Endometrial microvascular endothelial cells (primary cell): ENCODE data around the gene SLC38A3. TPM values are rescaled to one million over a fixed set of nuclear protein-coding genes. Genes with fewer than 3 reads are reported as not detected.

Experiments
- in situ Hi-C: cut with HindIII; loops from 2 replicates; pipeline ENCODE4 v1.10.0; 2017; ENCODE audit warnings: low sequenced_read_pairs, low pct_unique_long_range_greater_than_20kb; ENCODE audit errors: inconsistent ontology term
- total RNA-seq: library from RNA; depleted of rRNA; stranded (reverse); fragments of >200 nt; gene quantifications from one replicate; pipeline ENCODE4 v1.2.3, GENCODE V29; 2015; ENCODE audit errors: inconsistent ontology term

The SLC38A3 gene
- total RNA-seq, 1 donor from 2014 or later: not detected

DNA sequence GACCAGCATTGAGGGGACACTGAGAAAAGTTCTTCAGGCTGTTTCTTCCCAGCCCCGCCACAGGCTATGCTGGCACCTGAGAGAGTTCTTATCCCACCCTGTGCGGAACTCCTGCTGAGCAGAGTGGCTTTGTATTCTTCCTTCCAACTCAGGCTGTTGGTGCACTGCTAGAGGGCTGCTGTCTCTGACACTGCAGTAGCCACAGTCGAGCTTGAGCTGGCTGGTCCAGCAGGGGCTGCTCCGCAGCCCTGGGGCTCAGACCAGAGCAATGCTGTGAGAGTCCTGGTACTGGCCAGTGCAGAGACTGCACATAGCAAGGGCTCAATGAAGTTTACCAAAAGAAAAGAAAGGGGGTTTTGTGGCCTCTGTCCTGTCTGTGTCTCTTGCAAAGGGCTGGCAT lies 34.6 kb downstream of the SLC38A3 start:
- in situ Hi-C loops: loop anchor here (10.0 kb wide), 1 partner anchor 95 kb away; no protein-coding TSS in a partner anchor

DNA sequence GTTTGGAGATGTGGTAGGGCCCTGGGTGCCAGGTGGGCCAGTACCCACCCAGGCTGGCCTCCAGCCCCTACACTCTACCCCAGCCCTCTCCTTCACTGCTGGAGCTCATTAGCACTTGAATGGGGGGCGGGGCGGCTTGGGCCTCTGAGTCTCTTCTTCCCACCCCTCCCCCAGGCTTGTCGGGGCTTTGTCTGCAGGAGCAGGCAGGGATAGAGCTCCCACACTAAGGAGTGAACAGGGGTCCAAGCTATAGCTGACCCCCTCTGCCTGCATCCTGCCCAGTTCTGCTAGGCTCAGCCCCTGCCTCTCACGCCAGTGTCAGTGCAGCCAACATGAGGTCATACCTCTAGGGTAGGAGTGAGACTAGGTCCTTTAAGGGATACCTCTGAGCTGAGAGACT lies 36.1 kb downstream of the SLC38A3 start:
- in situ Hi-C loops: loop anchor here (10.0 kb wide), 1 partner anchor 94 kb away; no protein-coding TSS in a partner anchor

DNA sequence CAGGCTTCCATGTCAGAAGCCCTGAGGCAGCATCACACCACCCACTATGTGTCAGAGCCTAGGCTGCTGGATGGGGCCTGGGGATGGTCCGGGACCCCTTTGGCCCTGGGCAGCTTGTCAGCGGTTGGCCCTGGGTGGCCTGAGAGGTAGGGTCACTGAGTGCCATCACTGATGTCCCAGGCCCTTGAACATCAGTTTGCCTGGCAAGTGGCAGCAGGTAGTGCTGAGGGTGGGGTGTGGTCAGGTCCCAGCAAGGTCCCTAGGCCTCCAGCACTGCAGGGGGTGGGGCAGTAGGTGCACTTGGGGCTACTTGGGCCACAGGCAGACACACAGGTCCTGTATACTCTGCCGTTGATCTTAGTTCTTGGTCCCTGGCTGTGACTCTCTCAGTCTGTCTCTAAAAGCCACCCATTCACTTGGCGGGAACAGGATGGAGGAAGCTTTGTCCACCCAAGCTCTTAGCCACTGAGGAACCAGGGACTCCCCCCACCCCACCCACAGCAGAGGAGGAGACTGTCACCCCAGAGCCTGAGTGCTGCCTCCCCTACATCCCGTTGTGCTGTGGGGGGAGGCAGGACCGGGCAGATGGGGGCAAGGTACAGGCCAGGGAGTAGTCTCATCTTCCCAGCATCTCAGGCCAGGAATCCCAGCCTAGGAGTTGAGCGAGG lies 36.8 kb downstream of the SLC38A3 start:
- in situ Hi-C loops: loop anchor here (10.0 kb wide), 1 partner anchor 93 kb away; no protein-coding TSS in a partner anchor

DNA sequence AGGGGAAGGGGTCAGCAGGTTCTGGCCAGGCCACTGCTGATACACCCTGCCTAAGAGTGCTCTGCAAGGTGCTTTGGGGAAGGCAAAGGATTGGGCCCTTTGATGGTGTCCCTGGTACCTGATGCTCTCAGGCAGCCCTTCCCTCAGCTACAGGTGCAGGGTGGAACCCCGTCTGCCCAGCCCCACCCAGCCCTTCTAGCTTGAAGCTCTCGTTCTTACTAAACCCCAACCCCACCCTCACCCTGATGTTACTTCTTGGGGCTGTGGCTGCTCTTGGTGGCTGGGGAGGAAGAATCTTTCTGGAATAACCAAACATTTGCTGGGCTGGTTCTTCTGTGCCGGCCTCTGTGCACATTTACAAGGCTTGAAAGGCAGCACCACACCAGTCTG lies 37.3 kb downstream of the SLC38A3 start:
- in situ Hi-C loops: loop anchor here (10.0 kb wide), 1 partner anchor 92 kb away; no protein-coding TSS in a partner anchor

DNA sequence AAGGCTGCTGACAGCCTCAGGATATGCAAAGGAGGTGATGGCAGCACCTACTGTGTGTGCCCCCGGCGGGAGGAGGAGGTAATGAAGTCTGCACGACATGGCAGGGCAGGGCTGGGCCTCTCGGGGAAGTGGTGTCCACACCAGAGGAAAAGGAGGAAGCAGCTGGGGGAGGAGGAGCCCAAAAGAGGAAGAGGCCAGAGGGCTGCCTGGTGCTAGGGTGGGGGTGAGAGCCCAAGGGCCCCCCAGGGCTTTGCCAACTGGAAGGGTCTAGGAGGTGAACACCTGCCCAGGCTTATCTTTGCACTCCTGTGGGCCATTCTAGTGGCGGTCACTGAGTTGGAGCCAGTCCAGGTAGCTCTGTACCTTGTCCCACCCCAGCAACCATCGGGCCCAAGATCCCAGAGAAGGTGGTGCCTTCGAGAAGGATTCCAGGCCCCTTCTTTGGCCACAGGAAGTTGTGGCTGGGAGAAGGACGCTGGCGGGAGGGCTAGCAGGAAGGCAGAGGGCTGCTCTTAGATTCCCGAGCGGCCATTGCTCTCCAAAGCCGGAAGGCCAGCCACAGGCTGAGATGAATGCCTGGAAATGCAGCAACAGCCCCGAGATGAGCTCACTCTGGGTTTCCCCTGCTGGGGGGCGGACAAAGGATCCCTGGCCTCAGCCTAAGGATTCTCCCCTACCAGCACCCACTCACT lies 37.9 kb downstream of the SLC38A3 start:
- in situ Hi-C loops: loop anchor here (10.0 kb wide), 1 partner anchor 92 kb away; no protein-coding TSS in a partner anchor

DNA sequence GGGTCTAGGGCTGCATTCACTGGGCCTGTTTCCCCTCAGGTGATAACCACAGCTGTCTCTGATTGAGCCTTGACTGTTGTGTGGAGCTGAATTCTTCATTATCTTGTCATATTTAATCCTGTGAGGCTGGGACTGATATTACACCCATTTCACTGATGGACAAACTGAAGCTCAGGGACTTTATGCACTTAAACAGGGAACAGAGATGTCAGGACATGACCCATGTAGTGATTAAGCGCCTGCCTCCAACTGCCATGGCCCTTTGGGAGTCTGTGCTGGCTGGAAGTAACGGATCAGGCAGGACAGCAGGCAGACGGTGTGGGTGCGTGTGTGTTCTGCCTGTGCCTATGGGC lies 38.4 kb downstream of the SLC38A3 start:
- in situ Hi-C loops: loop anchor here (10.0 kb wide), 1 partner anchor 91 kb away; no protein-coding TSS in a partner anchor

DNA sequence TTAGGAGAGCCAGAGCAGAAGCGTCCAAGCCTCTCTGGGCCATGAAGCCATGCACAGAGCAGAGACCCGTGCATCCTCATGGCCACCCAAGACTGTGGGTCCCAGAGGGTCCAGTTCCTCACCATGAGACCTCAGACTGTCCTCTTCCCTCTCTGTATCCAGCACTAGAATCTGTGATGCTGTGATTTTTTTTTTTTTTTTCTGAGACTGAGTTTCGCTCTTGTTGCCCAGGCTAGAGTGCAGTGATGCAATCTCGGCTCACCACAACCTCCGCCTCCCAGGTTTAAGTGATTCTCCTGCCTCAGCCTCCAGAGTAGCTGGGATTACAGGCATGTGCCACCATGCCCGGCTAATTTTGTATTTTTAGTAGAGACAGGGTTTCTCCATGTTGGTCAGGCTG lies 39.7 kb downstream of the SLC38A3 start:
- in situ Hi-C loops: loop anchor here (10.0 kb wide), 1 partner anchor 90 kb away; no protein-coding TSS in a partner anchor

DNA sequence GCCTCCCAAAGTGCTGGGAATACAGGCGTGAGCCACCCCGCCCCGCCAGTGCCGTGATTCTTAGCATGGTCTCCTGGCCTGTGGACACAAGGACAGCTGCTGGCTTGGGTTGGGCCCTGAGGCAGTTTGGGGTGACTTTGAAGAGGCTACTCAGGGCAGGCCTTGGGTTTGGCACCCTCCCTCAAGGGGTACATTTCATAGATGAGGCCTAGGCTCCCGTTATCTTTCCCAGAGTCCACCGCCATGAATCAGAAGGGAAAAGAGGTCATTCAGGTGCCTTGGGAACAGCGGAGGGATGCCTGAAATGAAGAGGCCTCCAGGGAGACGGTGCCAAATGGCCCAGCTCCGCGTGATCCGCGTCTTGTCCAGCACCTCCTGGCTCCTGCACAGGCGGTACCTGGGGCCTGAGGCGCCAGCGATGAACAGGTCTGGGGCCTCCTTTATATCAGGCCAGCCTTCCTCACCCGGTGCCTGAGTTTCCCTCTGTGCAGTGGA lies 40.2 kb downstream of the SLC38A3 start:
- in situ Hi-C loops: loop anchor here (10.0 kb wide), 1 partner anchor 90 kb away; no protein-coding TSS in a partner anchor

DNA sequence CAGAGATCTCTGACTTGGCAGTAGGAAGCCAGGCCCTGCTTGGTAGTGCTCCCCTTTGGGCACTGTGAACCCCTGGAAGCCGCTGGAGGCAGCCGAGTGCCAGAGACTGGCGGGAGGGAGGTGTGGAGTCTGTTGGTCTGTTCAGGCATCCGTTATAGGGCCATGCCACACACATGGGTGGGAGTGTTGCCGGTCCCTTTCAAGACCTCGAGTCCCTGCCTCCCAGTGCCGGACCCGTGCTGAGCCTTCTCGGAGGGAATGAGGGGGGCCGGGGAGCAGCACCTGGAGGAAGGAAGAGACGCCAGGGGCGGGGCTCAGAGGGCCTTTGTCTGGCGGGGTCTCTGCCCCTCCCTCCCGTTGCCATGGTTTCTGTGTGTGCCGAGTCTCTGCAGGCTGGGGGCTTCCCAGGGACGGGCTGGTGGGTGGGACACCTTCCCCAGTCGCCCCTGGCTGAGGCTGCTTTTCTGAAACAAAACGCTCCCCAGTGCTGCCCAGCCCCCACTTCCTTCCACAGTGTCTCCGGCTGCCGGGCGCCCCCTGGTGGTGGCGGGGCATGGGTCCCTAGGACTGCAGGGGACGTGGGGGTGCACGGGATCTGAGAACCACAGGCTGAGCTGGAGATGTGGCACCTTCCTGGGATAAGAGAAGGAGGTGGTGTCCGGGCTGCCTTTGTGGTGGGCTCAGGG lies 40.9 kb downstream of the SLC38A3 start:
- in situ Hi-C loops: loop anchor here (10.0 kb wide), 1 partner anchor 89 kb away; no protein-coding TSS in a partner anchor

DNA sequence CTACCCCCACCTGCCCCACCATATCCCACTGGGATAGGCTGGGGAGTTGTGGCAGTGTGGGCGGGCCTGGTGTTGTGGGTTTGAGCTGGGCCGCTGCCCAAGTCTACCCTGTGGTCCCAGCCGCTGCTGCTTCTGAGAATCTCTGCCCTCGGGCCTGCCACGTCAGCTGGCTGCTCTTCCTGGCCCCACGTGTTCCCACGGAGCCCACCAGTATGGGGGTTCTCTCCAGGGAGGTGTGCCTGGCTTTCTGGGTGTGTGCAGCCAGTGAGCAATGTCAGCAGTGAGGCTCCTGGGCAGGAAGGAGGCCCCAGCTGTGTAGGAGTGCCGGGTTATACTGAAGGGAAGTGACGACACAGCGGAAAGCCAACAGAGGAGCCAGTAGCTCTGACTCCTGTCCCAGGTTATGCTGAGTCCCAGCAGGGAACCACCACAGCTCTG lies 41.5 kb downstream of the SLC38A3 start:
- in situ Hi-C loops: loop anchor here (10.0 kb wide), 1 partner anchor 88 kb away; no protein-coding TSS in a partner anchor

DNA sequence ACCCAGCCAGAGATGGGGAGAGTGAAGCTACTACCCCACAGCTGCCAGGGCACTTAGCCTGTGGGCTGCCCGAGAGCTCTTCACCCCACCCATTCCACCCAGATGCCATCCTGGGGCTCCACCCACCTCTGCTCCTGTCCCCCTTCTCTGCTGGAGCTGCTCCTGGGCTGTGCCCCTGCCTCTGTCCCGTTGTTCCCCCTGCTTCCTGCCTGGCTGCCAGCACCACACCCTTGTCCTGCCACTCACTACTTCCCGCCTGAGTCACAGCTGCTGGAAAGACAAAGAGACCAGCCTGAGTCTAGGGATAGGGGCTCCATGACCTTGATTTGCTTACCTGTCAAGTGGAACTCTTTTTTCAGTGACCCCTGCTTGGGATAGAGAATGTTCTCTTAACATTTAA lies 43.3 kb downstream of the SLC38A3 start:
- in situ Hi-C loops: loop anchor here (10.0 kb wide), 1 partner anchor 86 kb away; no protein-coding TSS in a partner anchor

DNA sequence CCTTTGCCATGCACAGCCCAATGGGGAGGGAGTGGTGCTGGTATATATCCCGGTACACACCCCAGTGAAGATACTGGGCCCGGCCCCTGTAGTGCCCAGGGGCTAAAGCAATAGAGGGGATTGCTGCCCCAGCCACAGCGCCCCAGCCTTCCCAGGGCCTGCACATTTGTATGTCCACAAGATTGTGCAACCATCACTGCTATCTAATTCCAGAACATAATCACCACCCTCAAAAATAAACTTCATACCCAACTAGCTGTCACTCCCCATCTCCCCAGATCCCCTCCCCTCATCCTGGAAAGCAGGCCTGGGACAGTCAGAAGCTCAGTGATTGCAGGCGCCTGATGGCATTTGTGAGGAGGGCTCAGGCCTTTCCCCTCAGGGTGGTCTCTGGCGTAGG lies 44.4 kb downstream of the SLC38A3 start:
- in situ Hi-C loops: loop anchor here (10.0 kb wide), 1 partner anchor 85 kb away; no protein-coding TSS in a partner anchor

DNA sequence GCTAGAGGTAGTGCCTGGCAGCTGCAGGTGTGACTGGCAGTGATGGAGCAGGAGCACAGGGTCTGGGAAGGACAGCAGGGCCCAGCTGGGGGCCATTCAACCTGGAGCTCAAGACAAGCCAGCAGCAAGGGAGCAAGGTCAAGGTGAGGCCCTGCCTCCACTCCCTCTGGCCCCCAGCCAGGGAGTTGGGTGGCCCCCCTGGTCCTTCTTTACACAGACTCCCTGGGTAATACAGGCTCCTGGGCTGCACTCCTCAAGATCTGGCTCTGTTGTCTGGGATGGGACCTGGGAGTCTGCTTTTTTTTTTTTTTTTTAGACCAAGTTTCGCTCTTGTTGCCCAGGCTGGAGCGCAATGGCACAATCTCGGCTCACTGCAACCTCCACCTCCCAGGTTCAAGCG lies 45.4 kb downstream of the SLC38A3 start:
- in situ Hi-C loops: no loop called here

DNA sequence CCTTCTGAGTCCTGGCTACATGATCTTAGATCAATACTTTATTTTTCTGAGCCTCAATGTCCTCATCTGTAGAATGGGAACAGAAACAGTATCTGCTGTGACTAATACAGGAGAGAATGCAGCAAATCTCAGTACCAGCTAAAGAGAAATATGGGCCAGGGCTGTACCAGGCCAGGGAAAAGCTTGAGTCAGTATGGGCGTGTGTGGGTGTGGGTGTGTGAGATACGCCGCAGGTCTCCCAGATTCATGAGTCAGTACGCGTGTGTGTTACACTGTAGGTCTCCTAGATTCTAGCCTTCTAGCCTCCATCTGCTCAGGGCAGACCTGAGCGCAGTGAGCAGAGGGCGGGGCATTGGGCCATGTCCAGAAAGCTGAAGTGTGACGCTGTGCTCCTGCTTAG lies 46.1 kb downstream of the SLC38A3 start:
- in situ Hi-C loops: no loop called here

DNA sequence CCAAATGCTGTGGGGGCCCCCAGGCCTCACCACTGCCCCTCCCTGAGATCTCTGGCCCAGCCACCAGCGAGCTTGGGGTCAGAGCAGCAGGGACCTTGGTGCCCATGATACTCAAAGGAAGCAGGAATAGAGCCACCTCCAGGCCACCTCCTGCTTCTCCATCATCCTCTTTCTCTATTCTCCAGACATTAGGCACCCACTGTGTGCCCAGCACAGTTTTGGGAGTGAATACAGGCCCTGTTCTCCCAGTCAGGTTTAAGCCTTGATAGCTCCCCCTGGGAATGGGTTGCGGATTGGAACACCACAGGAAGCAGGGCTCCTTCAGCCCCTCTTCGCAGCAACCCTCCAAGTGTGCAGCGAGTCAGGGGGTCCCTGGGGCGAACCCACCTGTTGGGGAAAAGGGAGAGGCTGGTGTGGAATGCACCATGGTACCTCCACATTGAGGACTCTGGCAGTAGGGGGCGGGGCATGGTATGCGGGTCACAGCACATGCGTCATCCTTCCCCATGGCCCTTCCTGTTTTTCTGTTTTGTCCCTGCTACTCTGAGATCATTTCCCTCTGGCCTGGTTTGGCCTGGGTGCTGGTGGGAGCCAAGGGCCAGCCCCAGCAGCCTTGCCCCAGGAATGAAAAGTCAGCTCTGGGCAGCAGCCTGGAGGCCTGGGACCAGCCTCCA lies 49.6 kb downstream of the SLC38A3 start:
- in situ Hi-C loops: no loop called here

DNA sequence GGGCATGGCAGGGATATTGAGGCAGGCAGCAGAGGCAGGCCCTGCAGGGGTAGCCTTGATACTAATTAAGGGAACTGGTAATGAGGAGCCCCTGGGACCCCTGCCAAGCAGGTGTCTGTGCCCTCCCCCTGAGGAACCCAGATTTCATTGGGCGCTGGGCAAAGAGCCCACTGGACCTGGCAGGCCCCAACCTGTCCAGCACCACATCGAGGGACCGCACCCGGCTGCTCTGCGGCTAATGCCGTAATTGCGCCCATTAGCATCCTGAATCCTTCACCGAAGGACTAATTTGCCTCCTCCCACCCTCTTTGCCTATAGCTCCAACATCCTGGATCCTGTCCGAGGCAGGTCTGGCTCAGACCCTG lies 50.2 kb downstream of the SLC38A3 start:
- in situ Hi-C loops: no loop called here

DNA sequence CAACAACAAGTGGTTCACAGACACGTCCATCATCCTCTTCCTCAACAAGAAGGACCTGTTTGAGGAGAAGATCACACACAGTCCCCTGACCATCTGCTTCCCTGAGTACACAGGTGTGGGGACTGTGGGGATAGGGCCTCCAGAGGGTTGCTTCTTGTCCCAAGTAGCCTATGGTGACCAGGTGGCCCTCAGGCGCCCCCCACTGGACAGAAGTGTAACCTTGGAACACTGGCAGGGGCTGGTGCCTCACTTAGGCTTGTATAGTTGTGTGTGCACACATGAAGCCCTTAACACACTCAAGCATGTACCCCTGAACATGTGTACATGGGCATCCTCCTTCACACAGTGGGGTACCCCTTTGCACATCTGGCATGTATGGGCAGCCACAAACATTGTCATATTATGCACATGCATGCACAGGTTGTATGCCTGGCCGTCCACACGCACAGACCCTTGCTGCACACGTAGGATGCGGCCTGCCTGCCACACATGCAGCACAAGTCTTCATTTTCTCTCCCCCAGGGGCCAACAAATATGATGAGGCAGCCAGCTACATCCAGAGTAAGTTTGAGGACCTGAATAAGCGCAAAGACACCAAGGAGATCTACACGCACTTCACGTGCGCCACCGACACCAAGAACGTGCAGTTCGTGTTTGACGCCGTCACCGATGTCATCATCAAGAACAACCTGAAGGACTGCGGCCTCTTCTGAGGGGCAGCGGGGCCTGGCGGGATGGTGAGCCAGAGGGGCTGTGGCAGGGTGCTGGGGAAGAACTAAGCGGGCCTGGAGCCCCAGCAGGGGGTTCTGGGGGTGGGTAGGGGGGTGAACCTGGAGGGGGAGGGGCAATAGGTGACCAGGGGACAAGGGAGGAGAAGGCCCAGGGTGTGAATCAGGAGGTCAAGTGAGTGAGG lies 52.2 kb downstream of the SLC38A3 start:
- in situ Hi-C loops: no loop called here
